HG03045 (cell line): Measurements from ENCODE around the gene WWTR1.

Source experiments
- ATAC-seq: cut with Tn5 transposase; IDR thresholded peaks from one replicate; pipeline ENCODE4 v1.9.1; 2021; ENCODE audit warnings: mild to moderate bottlenecking, moderate library complexity; ENCODE audit not compliant: unreplicated experiment

WWTR1 gene

GRCh38 chr3:149657926-149658743, at the start of gene WWTR1:
Gene WWTR1, minus strand, starts transcription at chr3:149658025. Its CDS starts 719 bp downstream, at chr3:149657306.
- peak; percentile 81 for ATAC-seq

GRCh38 chr3:149706905-149707304, 49.1 kb upstream of the WWTR1 start:
- ATAC-seq = no peak

DNA sequence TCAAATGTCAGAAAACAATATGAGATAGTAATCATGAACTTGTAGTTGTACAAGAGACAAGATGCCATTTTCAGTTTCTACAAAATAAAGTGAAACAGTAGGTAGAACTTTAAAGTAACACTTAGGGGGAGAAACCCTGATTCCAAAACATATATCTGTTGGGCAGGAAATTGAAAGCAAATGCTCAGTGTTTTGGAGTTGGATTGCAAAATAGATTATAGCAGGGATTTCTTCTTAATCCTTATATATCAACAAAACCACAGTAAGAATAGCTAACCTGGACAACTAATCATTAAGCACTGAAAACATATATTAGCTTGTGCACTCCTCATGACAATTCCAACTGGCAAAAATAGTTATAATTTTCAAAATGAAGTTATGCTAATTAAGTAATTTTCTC, 47.6 kb upstream of the WWTR1 start:
- no peak for ATAC-seq

DNA sequence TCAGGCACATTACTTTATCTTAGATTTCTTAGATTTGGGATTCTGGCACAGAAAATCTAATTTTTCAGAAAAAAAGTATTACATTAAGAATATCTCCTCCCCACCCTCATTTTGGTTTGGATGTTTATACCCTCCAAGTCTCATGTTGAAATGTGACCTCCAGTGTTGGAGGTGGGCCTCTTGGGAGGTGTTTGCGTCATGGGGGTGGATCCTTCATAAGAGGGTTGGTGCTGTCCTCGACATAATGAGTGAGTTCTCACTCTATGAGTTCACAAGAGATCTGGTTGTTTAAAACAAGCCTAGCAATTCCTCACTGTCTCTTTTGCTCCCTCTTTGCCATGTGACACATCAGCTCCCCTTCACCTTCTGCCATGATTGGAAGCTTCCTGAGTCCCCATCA, 45.6 kb upstream of the WWTR1 start:
- ATAC-seq = no peak

- ATAC-seq = no peak
Measured at GRCh38 chr3:149702691-149703441, 45.0 kb upstream of the WWTR1 start.

DNA sequence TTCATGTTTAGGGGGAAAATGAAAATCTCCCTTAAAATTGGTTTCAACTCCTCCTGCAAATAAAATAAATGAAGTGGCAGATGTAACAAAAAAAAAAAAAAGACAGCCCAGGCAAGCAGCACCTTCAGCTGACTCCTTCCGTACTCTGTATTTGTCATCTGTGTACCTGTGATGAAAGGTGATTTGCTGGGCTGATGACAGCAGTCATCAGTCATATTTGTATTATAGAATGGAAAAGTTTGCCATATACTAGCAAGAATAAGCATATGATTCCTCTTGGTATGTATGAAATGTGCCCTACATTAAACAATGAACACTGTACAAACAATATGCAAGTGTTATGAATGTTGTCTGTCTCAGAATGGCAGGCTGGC, 44.1 kb upstream of the WWTR1 start:
- ATAC-seq = no peak

- no peak for ATAC-seq
Measured at GRCh38 chr3:149701206-149701976, 43.6 kb upstream of the WWTR1 start.

GRCh38 chr3:149688122-149688757, 30.4 kb upstream of the WWTR1 start:
- no peak for ATAC-seq

GRCh38 chr3:149686996-149687395, 29.2 kb upstream of the WWTR1 start:
- no peak for ATAC-seq

DNA sequence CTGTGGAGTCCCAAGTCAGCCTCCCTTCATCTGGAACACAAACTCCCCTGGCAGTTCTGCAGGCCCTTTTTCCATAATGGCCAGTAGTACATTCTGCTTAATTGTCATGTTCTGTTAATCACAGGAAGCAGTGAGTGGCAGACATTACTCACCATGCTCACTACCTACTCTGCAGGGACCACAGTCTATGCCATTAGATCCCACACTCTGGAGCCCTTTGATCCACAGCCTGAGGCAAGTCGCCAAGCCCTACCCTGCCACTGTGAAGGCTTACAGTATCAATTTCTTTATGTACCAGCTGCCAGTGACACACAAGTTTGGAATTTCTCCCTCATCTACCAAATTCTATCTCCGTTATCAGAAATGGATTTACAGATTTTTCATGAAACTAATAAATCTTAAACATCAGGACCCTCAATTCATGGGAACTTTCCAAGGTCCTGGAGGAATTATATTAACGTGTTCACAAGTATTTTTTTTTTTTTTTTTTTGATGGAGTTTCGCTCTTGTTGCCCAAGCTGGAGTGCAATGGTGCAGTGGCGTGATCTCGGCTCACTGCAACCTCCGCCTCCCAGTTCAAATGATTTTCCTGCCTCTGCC, 20.6 kb upstream of the WWTR1 start:
- no peak for ATAC-seq

DNA sequence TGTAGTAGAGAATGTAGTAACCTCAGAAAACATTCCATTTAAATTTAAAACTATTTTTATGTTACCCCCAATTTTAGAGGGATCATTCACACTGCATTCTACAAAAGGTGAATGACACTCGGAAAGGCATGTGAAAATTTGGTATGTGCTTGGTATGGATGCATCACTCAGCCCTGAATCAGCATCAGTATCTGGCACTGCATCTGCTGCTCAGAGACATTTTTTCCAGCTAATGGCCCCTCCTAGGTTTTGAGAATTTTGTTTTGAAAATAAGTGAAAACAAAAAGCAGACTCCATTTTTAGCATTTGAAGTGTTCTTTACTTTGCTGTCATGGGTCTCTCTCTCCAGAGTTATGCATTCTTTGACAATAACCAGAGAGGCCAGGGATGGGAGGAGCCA, 15.6 kb upstream of the WWTR1 start:
- ATAC-seq = no peak

DNA sequence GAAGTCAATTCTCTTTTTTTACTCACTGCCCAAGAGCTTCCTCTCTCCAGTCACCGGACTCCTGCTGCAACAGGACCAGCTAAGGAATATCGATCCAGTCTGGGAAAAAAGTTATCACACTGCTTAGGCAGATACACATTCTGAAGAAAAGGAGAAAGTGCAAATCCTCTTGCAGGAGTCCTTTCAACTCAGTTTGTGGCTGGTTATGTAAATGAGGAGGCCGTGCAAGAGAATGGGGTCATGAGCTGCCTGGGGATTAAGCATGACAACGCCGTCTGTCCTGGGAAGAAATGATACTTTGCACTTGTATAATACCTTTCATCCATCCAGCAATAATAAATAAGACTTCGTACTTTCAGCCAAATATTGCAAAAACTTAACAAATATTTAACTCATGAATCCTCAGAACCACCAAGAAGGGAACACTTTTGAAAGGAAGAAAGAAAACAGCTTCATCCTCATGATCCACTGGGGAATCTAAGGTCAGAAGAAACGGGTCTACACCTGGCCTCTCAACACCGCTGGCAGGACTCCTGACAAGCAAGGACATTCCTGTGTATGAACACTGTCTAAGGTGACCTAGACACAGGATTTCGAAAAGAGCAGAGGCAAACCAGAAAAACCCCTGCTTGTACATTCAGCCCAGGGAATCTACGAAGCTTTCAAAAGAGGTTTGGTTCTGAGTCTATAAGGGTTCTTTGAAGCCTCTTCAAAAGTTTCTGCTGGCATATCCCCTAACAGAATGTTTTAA, 13.1 kb upstream of the WWTR1 start:
- ATAC-seq = no peak

GRCh38 chr3:149667576-149667975, 9.8 kb upstream of the WWTR1 start:
- ATAC-seq = no peak

DNA sequence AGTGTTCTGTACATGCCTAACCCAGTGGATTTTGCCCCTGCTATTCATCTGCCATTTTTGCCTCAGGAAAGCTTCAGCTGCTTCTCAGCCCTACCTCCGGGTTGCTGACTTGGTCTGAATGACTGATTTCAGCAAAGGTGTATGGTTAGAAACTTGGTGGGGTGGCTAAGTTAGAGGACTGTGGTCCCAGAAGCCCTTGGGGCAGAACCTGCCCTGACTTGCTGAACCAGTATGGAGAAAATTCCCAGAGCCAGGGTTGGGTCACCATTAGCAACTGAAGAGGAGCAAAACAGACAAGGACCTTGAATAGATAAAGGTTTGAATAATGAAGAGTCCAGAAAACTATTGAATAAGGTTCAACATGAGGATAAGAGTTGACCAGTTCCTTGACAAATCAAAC, 6.1 kb upstream of the WWTR1 start:
- no peak for ATAC-seq

DNA sequence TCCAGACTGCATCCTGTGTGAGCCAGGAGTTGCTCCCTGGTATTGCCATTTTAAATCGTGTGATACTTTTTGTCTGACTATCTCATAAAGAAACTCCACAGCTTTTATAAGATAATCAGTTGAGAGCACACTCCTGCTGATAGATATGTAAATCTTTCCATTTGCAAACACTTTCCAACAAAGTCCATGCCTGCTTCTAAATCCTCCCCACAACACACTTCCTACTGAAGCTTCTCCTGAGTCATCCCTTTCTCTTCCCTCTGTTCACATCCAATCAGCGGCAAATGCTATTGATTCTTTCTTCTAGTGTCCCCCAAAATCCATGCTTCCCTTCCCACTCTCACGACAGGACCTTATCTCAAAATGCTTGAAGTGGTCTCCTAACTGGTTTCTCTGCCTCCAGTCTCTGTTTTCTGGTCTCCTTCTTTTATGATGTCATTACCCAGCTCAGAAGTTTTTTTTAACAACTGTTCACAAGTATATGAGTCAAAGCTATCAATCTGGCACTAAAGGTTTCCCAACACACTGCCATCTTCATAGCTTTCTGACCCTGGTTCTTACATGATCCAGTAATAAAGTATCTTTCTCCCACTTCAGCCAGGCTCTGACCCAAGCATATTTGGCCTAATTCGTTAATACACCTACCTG, 4.5 kb upstream of the WWTR1 start:
- ATAC-seq = no peak

DNA sequence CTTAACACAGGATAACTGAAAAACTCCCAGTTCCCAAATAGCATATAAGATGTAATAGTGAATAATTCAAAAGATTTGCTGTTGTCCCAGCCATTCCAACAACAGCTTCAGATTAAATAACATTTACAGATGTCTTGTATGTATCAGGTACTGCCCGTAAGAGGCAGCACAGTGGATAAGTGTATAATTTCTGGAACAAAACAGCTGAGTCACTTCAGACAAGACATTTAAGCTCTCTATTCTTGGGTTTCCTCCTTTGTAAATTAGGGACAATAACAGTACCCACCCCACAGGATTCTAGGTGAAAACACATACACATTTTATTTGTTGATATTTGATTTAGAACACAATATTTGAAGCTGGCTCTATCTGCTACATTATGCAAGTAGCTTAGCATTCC, 2.6 kb upstream of the WWTR1 start:
- ATAC-seq = no peak

DNA sequence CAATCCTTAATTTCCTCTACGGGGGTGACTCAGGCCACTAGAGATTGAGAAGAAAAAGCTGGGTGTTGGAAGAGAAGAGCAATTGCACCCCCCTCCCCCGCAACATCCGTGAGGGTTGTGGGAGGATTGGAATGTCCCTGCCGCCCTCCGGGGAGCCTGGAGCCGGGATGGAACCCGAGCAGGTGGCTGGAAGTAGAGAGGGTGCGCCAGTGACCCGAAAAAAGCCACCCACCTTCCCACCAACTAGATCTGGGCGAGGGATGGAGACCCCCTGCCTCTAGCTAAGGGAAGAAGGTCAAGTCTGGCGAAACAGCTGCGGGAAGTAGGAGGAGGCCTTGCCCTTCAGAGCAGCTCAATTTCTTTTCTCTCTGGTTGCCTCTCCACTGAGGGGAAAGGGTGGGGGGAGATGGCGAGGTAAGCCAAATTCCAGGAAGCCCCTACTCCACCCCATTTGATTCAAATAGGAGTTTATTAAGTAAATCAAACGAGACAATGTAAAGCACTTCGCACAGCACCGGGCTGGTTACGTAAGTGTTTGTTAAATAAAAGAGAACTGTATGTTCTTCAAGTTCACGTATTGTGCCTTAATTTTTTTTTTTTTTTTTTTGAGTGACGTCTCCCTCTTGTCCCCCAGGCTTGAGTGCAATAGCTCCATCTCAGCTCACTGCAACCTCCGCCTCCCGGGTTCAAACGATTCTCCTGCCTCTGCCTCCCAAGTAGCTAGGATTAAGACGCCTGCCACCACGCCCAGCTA, 1.1 kb upstream of the WWTR1 start:
- ATAC-seq = peak; percentile 15

DNA sequence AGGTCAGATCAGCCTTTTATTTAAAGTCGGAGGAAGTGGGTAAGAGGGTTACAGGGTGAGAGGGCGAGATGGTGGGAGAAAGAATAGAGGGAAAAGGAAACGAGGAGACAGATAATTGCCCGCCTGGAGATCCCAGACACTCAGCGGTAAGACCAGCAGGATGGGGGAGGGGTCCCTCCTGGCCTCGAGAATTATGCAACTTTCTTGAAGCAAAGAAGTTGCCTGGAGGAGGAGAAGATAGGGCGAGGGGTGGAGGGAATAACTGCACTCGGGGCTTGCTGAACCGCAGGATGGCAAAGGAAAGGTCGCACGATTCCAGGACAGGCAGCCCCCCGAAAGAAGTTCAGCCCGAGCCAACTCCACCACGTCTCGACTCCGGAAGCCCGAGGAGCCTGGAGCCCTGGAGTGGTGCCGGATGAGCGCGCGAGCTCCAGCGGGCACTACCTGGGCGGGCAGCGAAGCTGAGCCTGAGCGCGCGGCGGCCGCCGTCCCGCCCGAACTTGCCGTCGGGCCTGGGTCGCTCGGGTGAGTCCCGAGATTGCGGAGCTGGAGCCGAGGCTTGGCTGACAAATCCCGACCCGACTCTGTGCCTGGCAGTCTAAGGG, 402 bp downstream of the WWTR1 start:
- peak; percentile 34 for ATAC-seq
